HepG2 (cell line): ENCODE data around the gene MSL2.

Experiments used
- POLR2A ChIP-seq, 2 experiments: IDR thresholded peaks; 2 replicates each; pipeline ENCODE4 v1.6.1; 2011; ENCODE audit warnings: low read depth in 2 of 2, low read length in 2 of 2, mild to moderate bottlenecking in 1 of 2, moderate library complexity in 1 of 2; ENCODE audit not compliant: insufficient read depth in 1 of 2
- REXO4 ChIP-seq: sonication (generic); formaldehyde crosslinking; IDR thresholded peaks from 2 replicates; pipeline ENCODE4 v1.8.0; 2022; ENCODE audit warnings: missing genetic modification reagents, mild to moderate bottlenecking, borderline replicate concordance
- ZNF672 ChIP-seq: sonication (generic); formaldehyde crosslinking; IDR thresholded peaks from 2 replicates; pipeline ENCODE4 v1.8.1; 2022; ENCODE audit warnings: missing genetic modification reagents

DNA sequence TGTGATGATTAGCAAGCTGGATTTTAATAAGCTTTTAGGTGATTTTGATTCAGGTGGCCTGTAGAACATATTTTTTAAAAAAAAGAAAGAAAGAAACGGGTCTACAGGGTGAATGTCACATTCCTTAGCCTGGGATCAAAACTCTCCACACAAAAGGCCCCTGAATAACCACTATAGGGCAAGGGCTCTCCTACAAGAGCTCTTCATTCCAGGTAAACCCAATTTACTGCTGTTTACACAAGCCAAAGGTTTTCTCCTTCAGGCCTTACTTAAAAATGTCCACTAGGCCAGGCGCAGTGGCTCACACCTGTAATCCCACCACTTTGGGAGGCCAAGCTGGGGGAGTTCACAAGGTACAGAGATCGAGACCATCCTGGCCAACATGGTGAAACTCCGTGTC is 8.3 kb downstream of the MSL2 start:
- TF ChIP-seq REXO4 (CRISPR knock-in tag) (no peak), POLR2A (IDR thresholded peaks at IDR 0.05; ENCODE audit: insufficient read depth in 1 of 2, low read depth in 2 of 2, low read length in 2 of 2) (no peak), ZNF672 (CRISPR knock-in tag) (no peak)
